SK-N-SH treated with all-trans-retinoic acid at 6 μM for 48 hours (cell line): ENCODE measurements around the gene RAD54L2.

Source experiments
- ATAC-seq: fragments of 200-7000 bp; cut with Tn5 transposase; 3 replicates; pipeline ENCODE4 v1.9.1; 2020; ENCODE audit warnings: mild to moderate bottlenecking, moderate library complexity
- ARNTL ChIP-seq: fragments of 450-650 bp; formaldehyde crosslinking; IDR thresholded peaks from 2 replicates; pipeline ENCODE4 v1.5.0; 2020; ENCODE audit warnings: low read depth, mild to moderate bottlenecking, moderate library complexity, borderline replicate concordance
- BACH2 ChIP-seq: fragments of 250-450 bp; sonication (Bioruptor Pico); IDR thresholded peaks from 2 replicates; pipeline ENCODE4 v1.9.0; 2021; ENCODE audit warnings: mild to moderate bottlenecking, borderline replicate concordance
- CREB5 ChIP-seq: fragments of 250-450 bp; sonication (Bioruptor Pico); IDR thresholded peaks from 2 replicates; pipeline ENCODE4 v1.5.1; 2020; ENCODE audit warnings: low read depth, mild to moderate bottlenecking, moderate library complexity
- CSDC2 ChIP-seq: fragments of 250-450 bp; sonication (Bioruptor Pico); IDR thresholded peaks from 2 replicates; pipeline ENCODE4 v1.5.0; 2020; ENCODE audit warnings: mild to moderate bottlenecking, moderate library complexity
- ESRRG ChIP-seq: fragments of 250-450 bp; sonication (Bioruptor Pico); IDR thresholded peaks from 2 replicates; pipeline ENCODE4 v1.6.1; 2021; ENCODE audit warnings: mild to moderate bottlenecking
- GLIS3 ChIP-seq: fragments of 250-450 bp; sonication (Bioruptor Pico); IDR thresholded peaks from 2 replicates; pipeline ENCODE4 v1.5.0; 2020; ENCODE audit warnings: mild to moderate bottlenecking, moderate library complexity
- ISL1 ChIP-seq: fragments of 250-450 bp; sonication (Bioruptor Pico); IDR thresholded peaks from 2 replicates; pipeline ENCODE4 v2.1.2; 2022; ENCODE audit warnings: mild to moderate bottlenecking, moderate library complexity
- PATZ1 ChIP-seq: fragments of 250-450 bp; sonication (Bioruptor Pico); IDR thresholded peaks from 2 replicates; pipeline ENCODE4 v1.8.0; 2020; ENCODE audit warnings: mild to moderate bottlenecking, moderate library complexity, borderline replicate concordance
- POU6F1 ChIP-seq: fragments of 250-450 bp; sonication (Bioruptor Pico); IDR thresholded peaks from 2 replicates; pipeline ENCODE4 v1.8.0; 2021; ENCODE audit warnings: low read depth, mild to moderate bottlenecking, moderate library complexity, borderline replicate concordance
- PPARA ChIP-seq: fragments of 250-450 bp; sonication (Bioruptor Pico); IDR thresholded peaks from 2 replicates; pipeline ENCODE4 v1.5.0; 2020; ENCODE audit warnings: mild to moderate bottlenecking, borderline replicate concordance
- RARB ChIP-seq: fragments of 250-450 bp; sonication (Bioruptor Pico); IDR thresholded peaks from 2 replicates; pipeline ENCODE4 v1.8.0; 2021; ENCODE audit warnings: mild to moderate bottlenecking, moderate library complexity
- SNAI2 ChIP-seq: fragments of 250-450 bp; sonication (Bioruptor Pico); IDR thresholded peaks from 2 replicates; pipeline ENCODE4 v1.5.0; 2020; ENCODE audit warnings: mild to moderate bottlenecking, moderate library complexity
- TCF4 ChIP-seq: fragments of 250-450 bp; sonication (Bioruptor Pico); IDR thresholded peaks from 2 replicates; pipeline ENCODE4 v1.8.0; 2021; ENCODE audit warnings: mild to moderate bottlenecking, moderate library complexity, borderline replicate concordance
- TOX ChIP-seq: fragments of 250-450 bp; sonication (Bioruptor Pico); IDR thresholded peaks from 2 replicates; pipeline ENCODE4 v1.8.0; 2021; ENCODE audit warnings: mild to moderate bottlenecking, moderate library complexity, borderline replicate concordance
- ZC3H10 ChIP-seq: fragments of 250-450 bp; sonication (Bioruptor Pico); IDR thresholded peaks from 2 replicates; pipeline ENCODE4 v1.5.1; 2021; ENCODE audit warnings: mild to moderate bottlenecking, moderate library complexity
- ZFP30 ChIP-seq: fragments of 450-650 bp; formaldehyde crosslinking; IDR thresholded peaks from 2 replicates; pipeline ENCODE4 v1.5.0; 2022; ENCODE audit warnings: mild to moderate bottlenecking, moderate library complexity
- ZNF565 ChIP-seq: fragments of 450-650 bp; formaldehyde crosslinking; conservative IDR thresholded peaks from 2 replicates; pipeline ENCODE4 v1.5.0; 2020; ENCODE audit warnings: low read depth, mild to moderate bottlenecking, moderate library complexity
- ZNF70 ChIP-seq: fragments of 450-650 bp; formaldehyde crosslinking; IDR thresholded peaks from 2 replicates; pipeline ENCODE4 v1.5.0; 2020; ENCODE audit warnings: mild to moderate bottlenecking, moderate library complexity
- ZNF8 ChIP-seq: fragments of 450-650 bp; formaldehyde crosslinking; IDR thresholded peaks from 2 replicates; pipeline ENCODE4 v1.5.0; 2020; ENCODE audit warnings: mild to moderate bottlenecking, moderate library complexity
- TF ChIP-seq, protein P1 (sequence below): fragments of 250-450 bp; sonication (Bioruptor Pico); IDR thresholded peaks from 2 replicates; pipeline ENCODE4 v1.5.0; 2020; ENCODE audit warnings: mild to moderate bottlenecking, moderate library complexity

Gene RAD54L2

DNA sequence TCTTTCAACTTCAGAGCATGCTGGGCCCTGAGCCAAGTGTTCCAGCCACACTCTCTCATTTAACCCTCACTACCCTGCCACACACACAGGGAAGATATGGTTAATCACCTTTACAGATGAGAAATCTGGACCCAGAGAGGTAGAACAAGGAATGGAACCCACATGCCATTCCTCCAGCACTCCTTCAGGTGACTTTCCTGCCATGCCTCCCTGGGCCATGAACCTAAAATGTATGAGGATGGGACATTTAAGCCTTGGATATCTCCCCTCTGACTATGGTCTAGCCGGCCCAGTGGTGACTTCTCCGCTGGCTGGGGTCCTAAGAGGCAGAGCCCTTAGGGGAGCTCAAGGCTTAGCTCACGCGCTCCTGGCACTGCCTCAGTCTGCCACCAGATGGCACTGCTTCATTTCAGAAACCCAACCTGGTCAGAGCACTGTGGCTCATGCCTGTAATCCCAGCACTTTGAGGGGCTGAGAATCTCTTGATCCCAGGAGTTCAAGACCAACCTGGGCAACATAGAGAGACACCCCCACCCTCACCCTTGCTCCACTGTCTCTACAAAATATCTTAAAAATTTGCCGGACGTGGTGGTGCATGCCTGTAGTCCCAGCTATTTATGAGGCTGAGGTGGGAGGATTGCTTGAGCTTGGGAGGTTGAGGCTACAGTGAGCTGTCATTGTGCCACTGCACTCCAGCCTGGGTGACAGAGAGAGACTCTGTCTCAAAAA is 36.5 kb upstream of the RAD54L2 start:
- TF ChIP-seq ZNF70 (no peak), ISL1 (CRISPR knock-in tag) (no peak), ZC3H10 (CRISPR knock-in tag) (no peak), ARNTL (CRISPR knock-in tag) (no peak), PATZ1 (CRISPR knock-in tag) (no peak), SNAI2 (CRISPR knock-in tag) (no peak), POU6F1 (CRISPR knock-in tag) (no peak), CSDC2 (no peak)
- TF ChIP-seq, protein P1, sequence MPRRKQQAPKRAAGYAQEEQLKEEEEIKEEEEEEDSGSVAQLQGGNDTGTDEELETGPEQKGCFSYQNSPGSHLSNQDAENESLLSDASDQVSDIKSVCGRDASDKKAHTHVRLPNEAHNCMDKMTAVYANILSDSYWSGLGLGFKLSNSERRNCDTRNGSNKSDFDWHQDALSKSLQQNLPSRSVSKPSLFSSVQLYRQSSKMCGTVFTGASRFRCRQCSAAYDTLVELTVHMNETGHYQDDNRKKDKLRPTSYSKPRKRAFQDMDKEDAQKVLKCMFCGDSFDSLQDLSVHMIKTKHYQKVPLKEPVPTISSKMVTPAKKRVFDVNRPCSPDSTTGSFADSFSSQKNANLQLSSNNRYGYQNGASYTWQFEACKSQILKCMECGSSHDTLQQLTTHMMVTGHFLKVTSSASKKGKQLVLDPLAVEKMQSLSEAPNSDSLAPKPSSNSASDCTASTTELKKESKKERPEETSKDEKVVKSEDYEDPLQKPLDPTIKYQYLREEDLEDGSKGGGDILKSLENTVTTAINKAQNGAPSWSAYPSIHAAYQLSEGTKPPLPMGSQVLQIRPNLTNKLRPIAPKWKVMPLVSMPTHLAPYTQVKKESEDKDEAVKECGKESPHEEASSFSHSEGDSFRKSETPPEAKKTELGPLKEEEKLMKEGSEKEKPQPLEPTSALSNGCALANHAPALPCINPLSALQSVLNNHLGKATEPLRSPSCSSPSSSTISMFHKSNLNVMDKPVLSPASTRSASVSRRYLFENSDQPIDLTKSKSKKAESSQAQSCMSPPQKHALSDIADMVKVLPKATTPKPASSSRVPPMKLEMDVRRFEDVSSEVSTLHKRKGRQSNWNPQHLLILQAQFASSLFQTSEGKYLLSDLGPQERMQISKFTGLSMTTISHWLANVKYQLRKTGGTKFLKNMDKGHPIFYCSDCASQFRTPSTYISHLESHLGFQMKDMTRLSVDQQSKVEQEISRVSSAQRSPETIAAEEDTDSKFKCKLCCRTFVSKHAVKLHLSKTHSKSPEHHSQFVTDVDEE (CRISPR knock-in tag): no peak
- peak; percentile 65 for ATAC-seq

DNA sequence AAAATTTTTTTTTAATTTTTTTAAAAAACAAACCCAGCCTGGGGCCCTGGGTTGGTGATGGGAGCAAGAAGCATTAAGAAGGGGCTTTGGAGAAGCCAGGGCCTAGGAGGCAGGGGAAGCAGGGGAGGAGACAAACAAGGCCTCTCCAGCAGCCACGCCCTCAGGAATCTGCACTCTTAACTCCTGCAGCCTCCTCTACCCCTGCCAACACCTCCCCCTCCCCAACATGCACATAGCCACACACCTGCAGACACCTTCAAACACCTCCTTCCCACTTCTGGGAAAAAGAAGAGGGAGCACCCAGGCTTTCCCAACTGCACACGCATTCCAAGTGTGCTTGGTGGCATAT is 36.0 kb upstream of the RAD54L2 start:
- no peak for TF ChIP-seq TOX
- no peak for TF ChIP-seq RARB (CRISPR knock-in tag)
- no peak for TF ChIP-seq ZNF8
- TF ChIP-seq SNAI2 (CRISPR knock-in tag): no peak
- TF ChIP-seq CREB5 (CRISPR knock-in tag): no peak
- TF ChIP-seq ESRRG: no peak
- TF ChIP-seq, protein P1 (CRISPR knock-in tag): no peak
- TF ChIP-seq ARNTL (CRISPR knock-in tag): no peak
- TF ChIP-seq ZNF565 (CRISPR knock-in tag): no peak
- no peak for TF ChIP-seq GLIS3 (CRISPR knock-in tag)
- TF ChIP-seq PPARA (CRISPR knock-in tag): no peak
- no peak for TF ChIP-seq ZFP30
- no peak for TF ChIP-seq TCF4 (CRISPR knock-in tag)
- no peak for TF ChIP-seq PATZ1 (CRISPR knock-in tag)
- no peak for TF ChIP-seq BACH2 (CRISPR knock-in tag)
- no peak for TF ChIP-seq ISL1 (CRISPR knock-in tag)
- no peak for ATAC-seq
